WERI-Rb-1 (cell line): ENCODE data around the gene KRTAP9-6.
"Not testable (repeated sequence)": the region's sequence is repeated elsewhere in the genome, so short reads cannot be mapped to it uniquely, and the experiment has no call there.

Experiments used
- DNase-seq: peaks from one replicate; pipeline ENCODE4 v3.0.0-alpha.2; 2020
- H3K27ac ChIP-seq: fragments of 250-450 bp; sonication (Bioruptor Pico); 2 replicates; pipeline ENCODE4 v1.5.1; 2020; ENCODE audit warnings: mild to moderate bottlenecking, moderate library complexity
- H3K27me3 ChIP-seq: fragments of 250-450 bp; sonication (Bioruptor Pico); 2 replicates; pipeline ENCODE4 v1.5.1; 2021; ENCODE audit warnings: mild to moderate bottlenecking, low read depth, moderate library complexity; ENCODE audit not compliant: insufficient read depth, severe bottlenecking
- H3K36me3 ChIP-seq: fragments of 250-450 bp; sonication (Bioruptor Pico); 2 replicates; pipeline ENCODE4 v1.5.1; 2020; ENCODE audit warnings: mild to moderate bottlenecking, moderate library complexity
- H3K4me3 ChIP-seq: 2 replicates; pipeline ENCODE4 v1.5.1; 2011; ENCODE audit warnings: low read depth, mild to moderate bottlenecking, control low read depth, low read length
- H3K9me3 ChIP-seq: fragments of 250-450 bp; sonication (Bioruptor Pico); 2 replicates; pipeline ENCODE4 v1.5.1; 2021; ENCODE audit warnings: mild to moderate bottlenecking, moderate library complexity; ENCODE audit not compliant: severe bottlenecking
- TF ChIP-seq, protein P1 (sequence below): IDR thresholded peaks from 2 replicates; pipeline ENCODE4 v1.5.1; 2011; ENCODE audit warnings: low read depth, mild to moderate bottlenecking, control low read depth, inconsistent platforms, low read length

Gene KRTAP9-6

DNA sequence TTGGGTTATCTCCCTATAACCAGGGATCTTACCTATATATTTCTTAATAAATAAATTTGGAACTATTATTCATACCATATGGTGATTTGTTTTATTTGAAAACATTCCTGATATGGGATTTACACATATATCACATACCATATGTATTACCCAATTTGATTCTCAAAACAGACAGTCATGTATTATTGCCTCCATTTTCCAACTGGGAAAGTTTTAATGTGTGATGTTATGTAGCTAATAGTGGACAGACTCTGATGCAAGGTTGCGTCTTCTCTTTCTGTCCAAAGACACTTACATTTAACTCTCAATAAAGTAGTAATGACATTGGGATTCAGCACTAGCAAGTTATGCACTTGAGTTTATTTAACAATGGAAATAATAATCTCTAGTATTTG is 8.9 kb upstream of the KRTAP9-6 start:
- H3K27ac ChIP-seq, result no peak overlapping the region
- H3K36me3 ChIP-seq, result no peaks in the 10 kb centered on the region
- no peak for DNase-seq
- H3K27me3 ChIP-seq, result peaks cover 87% of the 10 kb centered on the region
- TF ChIP-seq, protein P1, sequence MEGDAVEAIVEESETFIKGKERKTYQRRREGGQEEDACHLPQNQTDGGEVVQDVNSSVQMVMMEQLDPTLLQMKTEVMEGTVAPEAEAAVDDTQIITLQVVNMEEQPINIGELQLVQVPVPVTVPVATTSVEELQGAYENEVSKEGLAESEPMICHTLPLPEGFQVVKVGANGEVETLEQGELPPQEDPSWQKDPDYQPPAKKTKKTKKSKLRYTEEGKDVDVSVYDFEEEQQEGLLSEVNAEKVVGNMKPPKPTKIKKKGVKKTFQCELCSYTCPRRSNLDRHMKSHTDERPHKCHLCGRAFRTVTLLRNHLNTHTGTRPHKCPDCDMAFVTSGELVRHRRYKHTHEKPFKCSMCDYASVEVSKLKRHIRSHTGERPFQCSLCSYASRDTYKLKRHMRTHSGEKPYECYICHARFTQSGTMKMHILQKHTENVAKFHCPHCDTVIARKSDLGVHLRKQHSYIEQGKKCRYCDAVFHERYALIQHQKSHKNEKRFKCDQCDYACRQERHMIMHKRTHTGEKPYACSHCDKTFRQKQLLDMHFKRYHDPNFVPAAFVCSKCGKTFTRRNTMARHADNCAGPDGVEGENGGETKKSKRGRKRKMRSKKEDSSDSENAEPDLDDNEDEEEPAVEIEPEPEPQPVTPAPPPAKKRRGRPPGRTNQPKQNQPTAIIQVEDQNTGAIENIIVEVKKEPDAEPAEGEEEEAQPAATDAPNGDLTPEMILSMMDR, result no peak
- no peaks in the 10 kb centered on the region for H3K9me3 ChIP-seq
- H3K4me3 ChIP-seq, result no peak overlapping the region

DNA sequence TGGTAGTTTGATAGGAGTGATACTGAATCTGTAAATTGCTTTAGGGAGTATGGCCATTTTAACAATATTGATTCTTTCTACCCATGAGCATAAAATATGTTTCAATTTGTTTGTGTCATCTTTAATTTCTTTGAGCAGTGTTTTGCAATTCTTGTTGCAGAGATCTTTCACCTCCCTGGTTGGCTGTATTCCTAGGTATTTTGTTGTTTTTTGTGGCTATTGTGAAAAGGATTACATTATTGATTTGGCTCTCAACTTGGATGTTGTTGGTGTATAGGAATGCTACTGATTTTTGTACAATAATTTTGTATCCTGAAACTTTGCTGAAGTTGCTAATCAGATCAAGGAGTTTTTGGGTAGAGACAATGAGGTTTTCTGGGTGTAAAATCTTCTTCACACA is 6.8 kb upstream of the KRTAP9-6 start:
- H3K36me3 ChIP-seq, result no peaks in the 10 kb centered on the region
- TF ChIP-seq, protein P1, result no peak
- H3K27ac ChIP-seq, result no peak overlapping the region
- no peak for DNase-seq
- H3K4me3 ChIP-seq, result no peak overlapping the region
- no peaks in the 10 kb centered on the region for H3K9me3 ChIP-seq
- H3K27me3 ChIP-seq, result peaks cover 85% of the 10 kb centered on the region

DNA sequence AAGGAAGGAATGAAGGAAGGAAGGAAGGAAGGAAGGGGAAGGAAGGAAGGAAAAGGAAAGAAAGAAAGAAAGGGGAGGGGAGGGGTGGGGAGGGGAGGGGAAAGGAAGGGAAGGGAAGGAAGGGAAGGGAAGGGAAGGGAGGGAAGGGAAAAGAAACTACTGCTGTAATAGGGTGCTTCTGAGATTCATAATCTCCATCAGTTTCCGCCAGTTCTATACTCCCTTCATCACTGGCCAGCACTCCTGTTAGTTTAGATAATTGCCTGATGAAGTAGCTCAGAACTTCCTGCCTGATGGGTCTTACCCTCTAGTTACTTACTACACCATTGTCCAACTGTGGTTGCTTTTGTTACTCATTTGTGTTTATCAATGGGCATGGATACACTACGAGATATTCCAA is 2.0 kb upstream of the KRTAP9-6 start:
- Histone ChIP-seq H3K36me3 (no peaks in the 10 kb centered on the region), H3K27ac (no peak overlapping the region), H3K27me3 (peaks cover 59% of the 10 kb centered on the region), H3K9me3 (no peaks in the 10 kb centered on the region), H3K4me3 (no peak overlapping the region)
- no peak for DNase-seq
- TF ChIP-seq, protein P1, result no peak

DNA sequence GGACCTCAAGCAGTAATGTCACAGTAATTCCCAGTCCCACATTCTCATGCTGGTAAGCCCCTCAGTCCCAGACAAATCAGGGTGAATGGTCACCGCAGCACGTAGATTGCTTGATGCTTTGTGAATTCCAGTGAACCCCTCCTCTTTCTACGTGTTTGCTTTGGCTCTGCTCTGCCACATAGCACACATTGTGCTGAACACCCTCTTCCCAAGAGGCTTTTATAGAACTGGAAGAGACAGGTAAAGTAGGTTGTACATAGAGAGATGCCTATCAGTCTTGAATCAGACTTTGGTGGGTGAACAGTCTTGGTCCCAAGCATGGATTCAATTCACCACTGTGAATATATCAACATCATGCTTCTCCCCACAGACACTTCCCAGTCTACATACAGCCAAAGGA is 579 bp upstream of the KRTAP9-6 start:
- no peak for DNase-seq
- TF ChIP-seq, protein P1, result no peak
- H3K9me3 ChIP-seq, result no peaks in the 10 kb centered on the region
- H3K36me3 ChIP-seq, result no peaks in the 10 kb centered on the region
- H3K27me3 ChIP-seq, result peaks cover 45% of the 10 kb centered on the region
- H3K4me3 ChIP-seq, result no peak overlapping the region
- no peak overlapping the region for H3K27ac ChIP-seq

DNA sequence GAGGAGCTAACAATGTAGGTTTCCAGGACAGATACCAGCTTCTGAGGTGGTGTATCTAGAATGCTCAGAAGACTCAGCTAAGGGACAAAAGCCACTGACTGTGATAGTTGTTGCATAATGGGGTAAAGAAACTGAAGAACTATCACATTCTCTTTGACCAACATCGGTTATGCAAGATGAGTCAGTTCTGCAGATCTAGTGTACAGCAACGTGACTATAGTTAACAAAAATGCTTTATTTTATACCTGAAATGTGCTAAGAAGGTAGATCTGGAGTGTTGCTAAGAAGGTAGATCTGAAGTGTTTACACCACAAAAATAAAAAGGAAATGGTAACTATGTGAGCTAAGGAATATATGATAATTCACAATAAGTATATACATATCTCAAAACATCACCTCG is 2.5 kb downstream of the KRTAP9-6 start:
- Histone ChIP-seq H3K27me3 (peaks cover 24% of the 10 kb centered on the region), H3K4me3 (no peak overlapping the region), H3K9me3 (no peaks in the 10 kb centered on the region), H3K27ac (no peak overlapping the region), H3K36me3 (no peaks in the 10 kb centered on the region)
- TF ChIP-seq, protein P1, result no peak
- DNase-seq, result no peak

DNA sequence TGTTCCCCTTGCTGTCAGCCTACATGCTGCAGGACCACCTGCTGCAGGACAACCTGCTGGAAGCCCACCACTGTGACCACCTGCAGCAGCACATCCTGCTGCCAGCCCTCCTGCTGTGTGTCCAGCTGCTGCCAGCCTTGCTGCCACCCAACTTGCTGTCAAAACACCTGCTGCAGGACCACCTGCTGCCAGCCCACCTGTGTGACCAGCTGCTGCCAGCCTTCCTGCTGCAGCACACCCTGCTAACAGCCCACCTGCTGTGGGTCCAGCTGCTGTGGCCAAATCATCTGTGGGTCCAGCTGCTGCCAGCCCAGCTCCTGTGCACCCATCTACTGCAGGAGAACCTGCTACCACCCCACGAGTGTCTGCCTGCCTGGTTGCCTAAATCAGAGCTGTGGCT is 6.1 kb downstream of the KRTAP9-6 start:
- not testable (repeated sequence) for H3K36me3 ChIP-seq, H3K27me3 ChIP-seq, H3K4me3 ChIP-seq, DNase-seq, H3K9me3 ChIP-seq, H3K27ac ChIP-seq
